Endodermal cell (in vitro differentiated cells): Measurements from ENCODE around the gene TLE3. TPM values are rescaled to one million over a fixed set of nuclear protein-coding genes. Genes with fewer than 3 reads are reported as not detected.
A peak's percentile ranks its signal among the peaks of the same experiment; 100 is the strongest.

Source experiments
- DNase-seq: peaks from one replicate; pipeline ENCODE4 v3.0.0-alpha.2; 2017
- H3K27ac ChIP-seq: 2 replicates; pipeline ENCODE4 v1.5.1; 2013; ENCODE audit warnings: mild to moderate bottlenecking, low read depth, low read length, moderate library complexity
- H3K27me3 ChIP-seq: 2 replicates; pipeline ENCODE4 v1.6.1; 2013; ENCODE audit warnings: mild to moderate bottlenecking, low read length, moderate library complexity; ENCODE audit not compliant: insufficient read depth, control insufficient read depth, poor library complexity, severe bottlenecking
- H3K36me3 ChIP-seq: 2 replicates; pipeline ENCODE4 v1.7.0; 2013; ENCODE audit warnings: mild to moderate bottlenecking, low read length, moderate library complexity; ENCODE audit not compliant: control insufficient read depth, insufficient read depth
- H3K4me1 ChIP-seq: one replicate; pipeline ENCODE4 v1.7.0; 2013; ENCODE audit warnings: low read length; ENCODE audit not compliant: control insufficient read depth, insufficient read depth
- H3K4me3 ChIP-seq: 2 replicates; pipeline ENCODE4 v1.5.1; 2013; ENCODE audit warnings: mild to moderate bottlenecking, low read length, moderate library complexity
- H3K9ac ChIP-seq: 2 replicates; pipeline ENCODE4 v1.6.1; 2013; ENCODE audit warnings: mild to moderate bottlenecking, low read length, moderate library complexity; ENCODE audit not compliant: poor library complexity, severe bottlenecking; ENCODE audit errors: extremely low read depth
- H3K9me3 ChIP-seq: 2 replicates; pipeline ENCODE4 v1.6.1; 2013; ENCODE audit warnings: mild to moderate bottlenecking, low read length, moderate library complexity; ENCODE audit not compliant: control insufficient read depth
- H3K27ac Mint-ChIP-seq: 2 replicates; pipeline ENCODE4 v1.8.0; 2020; ENCODE audit warnings: mixed read lengths
- H3K27me3 Mint-ChIP-seq: 2 replicates; pipeline ENCODE4 v1.8.0; 2021; ENCODE audit warnings: mild to moderate bottlenecking, mixed read lengths; ENCODE audit not compliant: insufficient read depth
- H3K36me3 Mint-ChIP-seq: 2 replicates; pipeline ENCODE4 v1.8.0; 2020; ENCODE audit warnings: low read depth, mixed read lengths
- H3K4me1 Mint-ChIP-seq: 2 replicates; pipeline ENCODE4 v1.8.0; 2020; ENCODE audit warnings: mixed read lengths
- H3K4me3 Mint-ChIP-seq: 2 replicates; pipeline ENCODE4 v1.8.0; 2020; ENCODE audit warnings: mild to moderate bottlenecking, moderate library complexity, mixed read lengths
- H3K9me3 Mint-ChIP-seq: 2 replicates; pipeline ENCODE4 v1.8.0; 2020; ENCODE audit warnings: mild to moderate bottlenecking, mixed read lengths
- WGBS, 2 experiments: methylation state at CpG; one replicate each; pipeline versions ENCODE4 v1.1.5 to v1.1.7; 2013; ENCODE audit warnings: missing lambda C conversion rate in 2 of 2, mixed read lengths in 1 of 2; ENCODE audit not compliant: insufficient coverage in 1 of 2, insufficient read length in 1 of 2; 5-methylcytosine and 5-hydroxymethylcytosine counted together
- total RNA-seq, 2 donors: library from RNA; stranded (reverse); fragmentation: NEBNext Ultra II Directional in 1 of 2; extraction: Animal tissue kit (Norgen Biotek cat#: 25700) in 1 of 2; gene quantifications; 2 replicates in 1 of 2; 3 replicates in 1 of 2; pipeline ENCODE4 v1.2.1, GENCODE V29; 2021
- TF ChIP-seq, protein P1 (sequence below): fragments of 200-600 bp; sonication (generic); conservative IDR thresholded peaks from 2 replicates; pipeline ENCODE4 v1.5.0; 2021; ENCODE audit warnings: antibody characterized with exemption, mild to moderate bottlenecking

TLE3 gene
- total RNA-seq, 2 donors from 2014 or later: 66.5 to 81.1 TPM

DNA sequence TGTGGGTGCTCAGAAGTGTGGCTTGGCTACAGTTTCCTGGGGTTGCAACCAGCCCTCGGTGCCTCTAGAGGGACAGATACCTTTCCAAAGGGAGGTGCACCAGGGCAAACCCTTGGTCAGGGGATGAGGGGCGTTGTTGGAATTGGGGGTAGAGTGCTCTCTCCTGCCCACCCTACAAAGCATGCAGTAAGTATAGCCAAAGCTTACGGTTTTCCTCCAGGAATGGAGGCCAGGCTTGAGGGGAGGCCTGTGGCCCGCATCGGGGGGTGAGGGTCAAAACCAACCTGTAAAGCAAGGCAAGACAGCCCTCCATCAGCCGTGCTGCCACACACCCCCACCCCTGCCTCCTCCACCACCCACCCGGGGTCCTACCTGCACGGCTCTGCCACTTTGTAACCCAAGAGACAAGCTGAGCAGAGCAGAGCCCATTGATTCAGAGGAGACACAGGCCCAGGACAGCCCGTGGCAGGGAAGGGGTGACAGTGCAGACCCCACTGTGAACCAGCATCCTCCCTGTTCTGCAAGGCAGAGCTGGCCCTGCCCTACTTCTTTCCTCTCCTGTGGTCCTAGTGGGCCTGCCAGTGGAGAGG, 41.5 kb downstream of the TLE3 start:
- DNase-seq: no peak
- peaks cover 84% of the 10 kb centered on the region for H3K36me3 Mint-ChIP-seq
- H3K27me3 Mint-ChIP-seq: no peaks in the 10 kb centered on the region
- TF ChIP-seq, protein P1, sequence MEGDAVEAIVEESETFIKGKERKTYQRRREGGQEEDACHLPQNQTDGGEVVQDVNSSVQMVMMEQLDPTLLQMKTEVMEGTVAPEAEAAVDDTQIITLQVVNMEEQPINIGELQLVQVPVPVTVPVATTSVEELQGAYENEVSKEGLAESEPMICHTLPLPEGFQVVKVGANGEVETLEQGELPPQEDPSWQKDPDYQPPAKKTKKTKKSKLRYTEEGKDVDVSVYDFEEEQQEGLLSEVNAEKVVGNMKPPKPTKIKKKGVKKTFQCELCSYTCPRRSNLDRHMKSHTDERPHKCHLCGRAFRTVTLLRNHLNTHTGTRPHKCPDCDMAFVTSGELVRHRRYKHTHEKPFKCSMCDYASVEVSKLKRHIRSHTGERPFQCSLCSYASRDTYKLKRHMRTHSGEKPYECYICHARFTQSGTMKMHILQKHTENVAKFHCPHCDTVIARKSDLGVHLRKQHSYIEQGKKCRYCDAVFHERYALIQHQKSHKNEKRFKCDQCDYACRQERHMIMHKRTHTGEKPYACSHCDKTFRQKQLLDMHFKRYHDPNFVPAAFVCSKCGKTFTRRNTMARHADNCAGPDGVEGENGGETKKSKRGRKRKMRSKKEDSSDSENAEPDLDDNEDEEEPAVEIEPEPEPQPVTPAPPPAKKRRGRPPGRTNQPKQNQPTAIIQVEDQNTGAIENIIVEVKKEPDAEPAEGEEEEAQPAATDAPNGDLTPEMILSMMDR: peak; percentile 44
- no peak overlapping the region for H3K9ac ChIP-seq
- no peak overlapping the region for H3K27ac Mint-ChIP-seq
- H3K36me3 ChIP-seq: peaks cover 89% of the 10 kb centered on the region
- WGBS, 2 experiments: 94 to 100% methylated on average over 3 to 9 of the region's 9 CpGs
- H3K27ac ChIP-seq: no peak overlapping the region
- H3K4me1 Mint-ChIP-seq: no peaks in the 10 kb centered on the region
- H3K9me3 Mint-ChIP-seq: no peaks in the 10 kb centered on the region
- no peak overlapping the region for H3K4me3 Mint-ChIP-seq
- no peaks in the 10 kb centered on the region for H3K9me3 ChIP-seq
- no peak overlapping the region for H3K4me3 ChIP-seq
- no peaks in the 10 kb centered on the region for H3K4me1 ChIP-seq
- no peaks in the 10 kb centered on the region for H3K27me3 ChIP-seq

DNA sequence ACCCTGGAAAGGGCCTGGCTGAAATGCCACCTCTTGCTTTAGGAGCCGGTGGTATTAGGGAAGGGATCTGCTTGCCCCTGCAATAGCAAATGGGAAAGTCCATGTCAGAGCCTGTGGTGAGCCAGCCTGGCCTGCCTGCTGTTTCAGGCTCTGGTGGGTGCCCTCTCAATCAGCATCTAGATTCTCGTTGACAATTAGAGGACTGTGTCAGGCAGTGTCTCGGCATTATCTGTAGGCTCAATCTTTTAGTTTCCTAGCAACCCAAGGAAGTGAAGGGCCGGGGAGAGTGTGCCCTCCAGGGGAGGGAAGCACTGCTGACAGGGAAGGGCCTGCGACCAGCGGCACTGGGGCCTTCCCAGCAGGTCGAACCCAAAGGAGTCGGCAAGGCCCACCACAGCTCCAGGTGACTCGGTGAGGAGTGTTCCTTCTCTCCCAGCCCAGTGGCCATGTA, 42.1 kb downstream of the TLE3 start:
- TF ChIP-seq, protein P1: peak; percentile 56
- no peaks in the 10 kb centered on the region for H3K9me3 Mint-ChIP-seq
- Histone ChIP-seq H3K4me3 (no peak overlapping the region), H3K4me1 (no peaks in the 10 kb centered on the region), H3K36me3 (peaks cover 90% of the 10 kb centered on the region), H3K9me3 (no peaks in the 10 kb centered on the region), H3K9ac (no peak overlapping the region), H3K27me3 (no peaks in the 10 kb centered on the region), H3K27ac (peak overlapping the region; percentile 37)
- WGBS, 2 experiments: 80 to 82% methylated on average over 8 to 9 of the region's 9 CpGs
- no peaks in the 10 kb centered on the region for H3K27me3 Mint-ChIP-seq
- H3K36me3 Mint-ChIP-seq: peaks cover 84% of the 10 kb centered on the region
- H3K4me3 Mint-ChIP-seq: no peak overlapping the region
- H3K27ac Mint-ChIP-seq: peak overlapping the region; percentile 44
- no peak for DNase-seq
- no peaks in the 10 kb centered on the region for H3K4me1 Mint-ChIP-seq

DNA sequence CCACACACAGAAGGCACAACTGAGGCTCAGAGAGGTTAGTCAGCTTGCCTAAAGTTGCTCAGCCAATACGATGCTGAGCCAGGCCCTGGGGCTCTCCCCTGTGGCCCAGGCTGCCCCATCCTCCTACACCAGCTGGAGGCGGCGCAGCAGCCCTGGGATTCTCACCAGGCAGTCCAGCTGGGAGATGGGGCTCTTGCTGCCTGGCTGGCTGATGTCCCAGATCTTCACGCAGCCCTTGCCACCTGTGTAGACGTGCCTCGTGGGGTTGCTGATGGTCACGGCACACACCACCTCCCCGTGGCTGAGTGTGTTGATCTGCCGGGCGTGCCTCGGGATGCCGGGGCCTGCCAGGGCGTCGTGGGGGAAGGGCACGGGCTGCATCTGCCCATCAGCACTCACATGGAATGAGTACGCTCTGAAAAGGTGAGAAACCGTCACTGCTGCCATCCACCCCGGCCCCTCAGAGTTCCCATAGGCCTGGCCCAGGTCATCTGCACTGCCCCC, 42.8 kb downstream of the TLE3 start:
- H3K9ac ChIP-seq: no peak overlapping the region
- no peaks in the 10 kb centered on the region for H3K9me3 ChIP-seq
- H3K36me3 ChIP-seq: peaks cover 90% of the 10 kb centered on the region
- WGBS, 2 experiments: 88 to 92% methylated on average over 17 to 18 of the region's 18 CpGs
- no peaks in the 10 kb centered on the region for H3K9me3 Mint-ChIP-seq
- TF ChIP-seq, protein P1: no peak
- H3K4me3 ChIP-seq: no peak overlapping the region
- peak overlapping the region; percentile 78 for H3K27ac Mint-ChIP-seq
- H3K4me1 Mint-ChIP-seq: no peaks in the 10 kb centered on the region
- DNase-seq: no peak
- H3K4me3 Mint-ChIP-seq: no peak overlapping the region
- H3K36me3 Mint-ChIP-seq: peaks cover 85% of the 10 kb centered on the region
- no peak overlapping the region for H3K27ac ChIP-seq
- no peaks in the 10 kb centered on the region for H3K4me1 ChIP-seq
- H3K27me3 ChIP-seq: no peaks in the 10 kb centered on the region
- H3K27me3 Mint-ChIP-seq: no peaks in the 10 kb centered on the region
